BJ (cell line): ENCODE measurements around the gene AFF3. TPM values are rescaled to one million over a fixed set of nuclear protein-coding genes. Genes with fewer than 3 reads are reported as not detected.

Source experiments
- CTCF ChIA-PET: fragments of 350-600 bp; formaldehyde crosslinking; extraction: SDS; loops from one replicate; lab custom pipeline; 2021; ENCODE audit warnings: antibody characterized with exemption, inconsistent platforms; lab: Yijun Ruan, JAX
- POLR2A ChIA-PET: fragments of 300-600 bp; sonication (Branson Sonifier 250); formaldehyde crosslinking; extraction: SDS; loops from one replicate; lab custom pipeline; 2021; ENCODE audit warnings: antibody characterized with exemption; lab: Charles Lee
- DNase-seq: peaks from one replicate; pipeline ENCODE4 v3.0.0-alpha.2; 2011; ENCODE audit warnings: low read depth
- H3K27me3 ChIP-seq: 2 replicates; pipeline ENCODE4 v1.6.0; 2011; ENCODE audit warnings: low read length; ENCODE audit not compliant: control insufficient read depth, insufficient read depth
- H3K36me3 ChIP-seq: 2 replicates; pipeline ENCODE4 v1.5.1; 2011; ENCODE audit warnings: low read length; ENCODE audit not compliant: control insufficient read depth, insufficient read depth
- H3K4me3 ChIP-seq: 2 replicates; pipeline ENCODE4 v1.5.1; 2011; ENCODE audit warnings: low read depth, mild to moderate bottlenecking, control low read depth, low read length
- CTCF ChIP-seq: IDR thresholded peaks from 2 replicates; pipeline ENCODE4 v1.5.1; 2011; ENCODE audit warnings: low read depth, mild to moderate bottlenecking, control low read depth, inconsistent platforms, low read length, moderate library complexity; ENCODE audit not compliant: insufficient read depth
- polyA plus RNA-seq: library from polyadenylated mRNA; depleted of rRNA; stranded (reverse); fragments of >200 nt; gene quantifications from 2 replicates; pipeline ENCODE4 v1.2.3, GENCODE V29; 2011

Gene AFF3
- polyA plus RNA-seq, 1 experiment = 11.5 TPM

- Histone ChIP-seq H3K27me3 (no peaks in the 10 kb centered on the region), H3K4me3 (no peak overlapping the region), H3K36me3 (no peaks in the 10 kb centered on the region)
- no peak for DNase-seq
- ChIA-PET POLR2A (no interaction called here), CTCF (interaction anchor here (0.6 kb wide), 1 partner anchor 499 kb away, joined by 3 read pairs; no protein-coding TSS in a partner anchor)
- no peak for TF ChIP-seq CTCF
Observed at GRCh38 chr2:99831772-99832171, 310.6 kb downstream of the AFF3 start.

GRCh38 chr2:99827296-99827999 is 314.9 kb downstream of the AFF3 start:
- DNase-seq = no peak
- no peak for TF ChIP-seq CTCF
- Histone ChIP-seq H3K4me3 (no peak overlapping the region), H3K36me3 (no peaks in the 10 kb centered on the region), H3K27me3 (no peaks in the 10 kb centered on the region)
- CTCF ChIA-PET = no interaction called here
- POLR2A ChIA-PET = no interaction called here

- Histone ChIP-seq H3K36me3 (no peaks in the 10 kb centered on the region), H3K4me3 (no peak overlapping the region), H3K27me3 (no peaks in the 10 kb centered on the region)
- POLR2A ChIA-PET = no interaction called here
- no peak for DNase-seq
- no peak for TF ChIP-seq CTCF
- CTCF ChIA-PET = no interaction called here
Observed at GRCh38 chr2:99825630-99826029, 316.8 kb downstream of the AFF3 start.

GRCh38 chr2:99824758-99825157 is 317.6 kb downstream of the AFF3 start:
- Histone ChIP-seq H3K27me3 (no peaks in the 10 kb centered on the region), H3K4me3 (no peak overlapping the region), H3K36me3 (no peaks in the 10 kb centered on the region)
- TF ChIP-seq CTCF = no peak
- ChIA-PET POLR2A (no interaction called here), CTCF (no interaction called here)
- DNase-seq = no peak

GRCh38 chr2:99822474-99823207 is 319.7 kb downstream of the AFF3 start:
- DNase-seq = no peak
- no peak for TF ChIP-seq CTCF
- H3K27me3 ChIP-seq = no peaks in the 10 kb centered on the region
- CTCF ChIA-PET = no interaction called here
- H3K36me3 ChIP-seq = no peaks in the 10 kb centered on the region
- H3K4me3 ChIP-seq = no peak overlapping the region
- POLR2A ChIA-PET = no interaction called here
